ENCODE data around the gene RILPL2.
"Not testable (repeated sequence)": the region's sequence is repeated elsewhere in the genome, so short reads cannot be mapped to it uniquely, and the experiment has no call there.

Gene RILPL2

DNA sequence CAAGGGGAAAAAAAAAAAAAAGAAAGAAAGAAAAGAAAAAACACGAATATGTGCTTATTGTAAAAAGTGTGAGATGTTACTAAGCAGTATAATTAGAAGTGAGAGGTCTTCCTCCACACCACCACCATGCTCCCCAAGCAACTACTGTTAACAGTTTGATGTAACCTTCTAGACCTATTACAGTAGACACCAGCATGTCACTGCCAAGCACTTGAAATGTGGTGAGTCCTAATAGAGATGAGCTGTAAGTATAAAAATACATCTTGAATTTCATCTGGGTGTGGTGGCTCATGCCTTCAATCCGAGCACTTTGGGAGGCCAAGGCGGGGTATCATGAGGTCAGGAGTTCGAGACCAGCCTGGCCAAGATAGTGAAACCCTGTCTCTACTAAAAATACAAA is 13.4 kb upstream of the RILPL2 start:
- no peak for DNase-seq (ENCODE audit: low spot score)

DNA sequence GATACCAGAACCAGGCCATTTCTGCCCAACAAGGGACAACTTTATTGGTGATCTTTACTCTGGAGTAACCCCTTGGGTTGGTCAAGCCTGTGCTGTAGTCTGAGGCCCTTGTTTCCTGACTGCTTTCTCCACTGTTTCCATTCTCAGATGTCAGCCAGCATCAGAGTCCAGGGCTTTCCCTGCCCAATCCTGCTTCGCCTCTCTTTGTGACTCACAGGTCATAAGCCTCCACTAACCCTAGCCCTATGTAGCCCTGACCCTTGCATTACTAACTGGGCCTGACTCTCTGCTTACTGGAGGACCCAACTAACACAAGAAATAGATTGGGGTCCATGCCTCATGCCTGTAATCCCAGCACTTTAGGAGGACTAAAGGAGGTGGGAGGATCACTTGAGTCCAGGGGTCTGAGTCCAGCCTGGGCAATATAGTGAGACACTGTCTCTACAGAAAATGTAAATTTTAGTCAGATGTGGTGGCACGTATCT is 12.8 kb upstream of the RILPL2 start:
- DNase-seq (ENCODE audit: low spot score): no peak

DNA sequence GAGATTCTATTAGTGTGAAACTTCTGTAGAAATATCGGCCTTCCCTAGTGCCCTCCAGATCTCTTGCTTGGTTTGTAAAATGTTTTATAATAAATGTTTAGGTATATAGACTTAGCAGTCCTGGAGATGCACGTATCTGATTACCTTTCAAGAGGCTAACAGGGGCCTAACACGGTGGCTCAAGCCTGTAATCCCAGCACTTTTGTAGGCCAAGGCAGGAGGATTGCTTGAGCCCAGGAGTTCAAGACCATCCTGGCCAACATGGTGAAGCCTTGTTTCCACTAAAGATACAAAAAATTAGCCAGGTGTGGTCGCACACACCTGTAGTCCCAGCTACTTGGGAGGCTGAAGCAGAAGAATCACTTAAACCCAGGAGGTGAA is 9.8 kb upstream of the RILPL2 start:
- no peak for DNase-seq (ENCODE audit: low spot score)

DNA sequence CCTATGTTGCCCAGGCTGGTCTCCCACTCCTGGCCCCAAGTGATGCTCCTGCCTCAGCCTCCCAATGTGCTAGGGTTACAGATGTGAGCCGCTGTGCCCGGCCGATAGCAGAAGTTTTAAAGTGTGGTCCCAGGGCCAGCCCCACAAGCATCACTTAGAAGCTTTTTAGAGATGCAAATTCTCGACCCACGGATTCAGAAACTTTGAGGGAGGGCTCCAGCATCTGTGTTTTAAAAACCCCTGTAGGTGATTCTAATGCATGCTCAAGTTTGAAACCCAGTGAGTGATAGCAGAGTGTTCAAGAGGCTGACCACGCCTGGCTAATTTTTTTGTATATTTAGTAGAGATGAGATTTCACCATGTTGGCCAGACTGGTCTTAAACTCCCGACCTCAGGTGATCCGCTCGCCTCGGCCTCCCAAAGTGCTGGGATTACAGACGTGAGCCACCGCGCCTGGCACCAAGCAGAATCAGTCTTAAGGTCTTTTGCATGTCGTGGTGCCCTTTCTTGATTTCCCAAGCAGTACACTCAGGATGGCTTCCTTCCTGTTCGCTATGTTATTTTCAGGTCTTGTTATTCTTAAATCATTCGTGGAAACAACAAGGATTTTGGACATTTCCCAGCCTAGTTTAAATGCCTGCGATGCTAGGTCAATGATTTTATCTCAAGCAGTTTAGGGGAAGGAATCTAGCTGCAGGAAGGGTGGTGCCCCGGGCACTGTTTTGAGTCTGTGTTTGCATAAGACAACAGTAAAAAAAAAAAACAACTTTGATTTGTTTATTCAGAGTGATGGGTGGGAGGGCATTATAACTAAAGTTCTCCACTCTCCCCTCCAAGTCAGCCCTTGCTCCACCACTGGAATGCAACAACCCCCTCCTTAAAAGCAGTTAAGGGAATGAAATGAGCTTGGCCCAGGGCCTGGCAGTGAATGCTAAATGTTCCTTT is 9.2 kb upstream of the RILPL2 start:
- no peak for DNase-seq (ENCODE audit: low spot score)

DNA sequence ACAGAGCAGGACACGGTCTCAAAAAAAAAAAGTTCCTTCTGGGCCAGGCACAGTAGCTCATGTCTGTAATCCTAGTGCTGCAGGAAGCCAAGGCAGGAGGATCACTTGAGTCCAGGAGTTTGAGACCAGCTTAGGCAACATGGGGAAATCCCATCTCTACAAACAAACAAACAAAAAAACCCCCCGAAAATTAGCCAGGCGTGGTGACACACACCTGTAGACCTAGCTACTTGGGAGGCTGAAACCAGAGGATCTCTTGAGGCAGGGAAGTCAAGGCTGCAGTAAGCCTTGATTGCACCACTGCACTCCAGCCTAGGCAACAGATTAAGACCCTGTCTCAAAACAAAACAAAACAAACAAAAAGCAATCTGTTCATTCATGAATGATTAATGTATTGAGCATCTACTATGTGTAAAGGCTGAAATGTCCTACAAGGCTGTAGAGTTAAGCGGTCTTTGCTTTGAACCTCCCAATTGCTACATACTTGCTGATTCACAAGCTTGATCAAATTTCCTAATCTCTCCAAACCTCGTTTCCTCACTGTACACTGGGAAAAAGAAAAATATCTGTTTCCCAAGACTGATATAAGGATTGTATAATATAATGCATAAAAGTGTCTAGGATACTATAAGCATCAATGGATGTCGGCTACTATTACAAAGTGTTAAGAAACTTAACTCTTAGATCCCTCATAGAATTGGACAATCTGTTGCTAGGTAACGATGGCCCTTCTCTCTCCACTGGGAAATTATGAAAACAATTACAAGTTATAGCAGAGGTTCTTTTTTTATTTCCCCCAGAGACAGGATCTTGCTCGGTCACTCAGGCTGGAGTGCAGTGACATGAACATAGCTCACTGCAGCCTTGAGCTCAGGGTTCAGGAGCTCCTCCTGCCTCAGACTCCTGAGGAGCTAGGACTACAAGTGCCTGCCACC is 7.9 kb upstream of the RILPL2 start:
- no peak for DNase-seq (ENCODE audit: low spot score)

GRCh38 chr12:123442774-123443173 is 6.3 kb upstream of the RILPL2 start:
- no peak for DNase-seq (ENCODE audit: low spot score)

GRCh38 chr12:123441523-123442164 is 5.2 kb upstream of the RILPL2 start:
- DNase-seq (ENCODE audit: low spot score): no peak

- DNase-seq (ENCODE audit: low spot score): no peak
These were observed 858 bp downstream of the RILPL2 start for GRCh38 chr12:123435636-123436016.

DNA sequence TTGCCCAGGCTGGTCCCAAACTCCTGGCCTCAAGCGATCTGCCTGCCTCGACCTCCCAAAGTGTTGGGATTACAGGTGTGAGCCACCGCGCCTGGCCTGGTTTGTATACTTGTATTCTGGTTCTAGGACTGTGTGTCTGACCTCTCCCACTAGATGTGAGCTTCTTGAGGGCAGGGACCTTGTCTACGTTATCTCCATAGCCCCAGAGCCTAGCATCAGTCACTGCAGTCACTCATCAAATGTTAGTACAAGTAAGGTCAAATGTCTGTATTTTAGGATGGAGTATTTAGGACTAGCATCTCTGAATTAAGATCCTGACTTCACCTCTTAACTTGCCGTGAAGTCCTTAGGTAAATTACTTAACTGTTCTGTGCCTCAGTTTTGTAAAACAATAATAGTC is 2.9 kb downstream of the RILPL2 start:
- DNase-seq (ENCODE audit: low spot score): no peak

DNA sequence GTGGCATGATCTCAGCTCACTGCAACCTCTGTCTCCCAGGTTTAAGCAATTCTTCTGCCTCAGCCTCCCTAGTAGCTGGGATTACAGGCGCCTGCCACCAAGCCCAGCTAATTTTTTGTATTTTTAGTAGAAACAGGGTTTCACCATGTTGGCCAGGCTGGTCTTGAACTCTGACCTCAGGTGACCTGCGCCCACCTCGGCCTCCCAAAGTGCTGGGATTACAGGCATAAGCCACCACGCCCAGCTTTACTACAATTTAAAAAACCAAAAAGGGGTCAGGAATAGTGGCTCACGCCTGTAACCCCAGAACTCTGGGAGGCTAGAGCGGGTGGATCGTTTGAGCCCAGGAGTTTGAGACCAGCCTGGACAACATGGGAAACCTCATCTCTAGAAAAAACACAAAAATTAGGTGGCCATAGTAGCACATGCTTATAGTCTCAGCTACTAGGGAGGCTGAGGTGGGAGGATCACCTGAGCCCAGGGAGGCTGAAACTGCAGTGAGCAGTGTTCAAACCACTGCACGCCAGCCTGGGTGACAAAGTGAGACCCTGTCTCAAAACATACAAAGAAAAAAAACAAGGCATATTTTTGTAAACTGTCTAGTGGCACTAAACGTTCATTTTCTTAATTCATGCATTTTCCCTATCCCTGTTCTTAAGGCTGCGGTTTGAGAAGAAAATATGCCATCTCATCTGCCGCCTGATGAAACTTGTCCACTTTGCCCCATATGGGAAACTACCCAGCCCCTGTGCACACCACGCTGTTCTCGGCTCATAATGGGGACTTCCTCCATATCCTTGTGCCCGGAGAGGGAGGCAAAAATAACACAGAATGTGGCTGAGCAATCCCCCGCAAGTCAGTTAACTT is 4.3 kb downstream of the RILPL2 start:
- DNase-seq (ENCODE audit: low spot score): peak; percentile 44

- DNase-seq (ENCODE audit: low spot score): not testable (repeated sequence)
These were observed 7.4 kb downstream of the RILPL2 start for GRCh38 chr12:123429101-123429500.

DNA sequence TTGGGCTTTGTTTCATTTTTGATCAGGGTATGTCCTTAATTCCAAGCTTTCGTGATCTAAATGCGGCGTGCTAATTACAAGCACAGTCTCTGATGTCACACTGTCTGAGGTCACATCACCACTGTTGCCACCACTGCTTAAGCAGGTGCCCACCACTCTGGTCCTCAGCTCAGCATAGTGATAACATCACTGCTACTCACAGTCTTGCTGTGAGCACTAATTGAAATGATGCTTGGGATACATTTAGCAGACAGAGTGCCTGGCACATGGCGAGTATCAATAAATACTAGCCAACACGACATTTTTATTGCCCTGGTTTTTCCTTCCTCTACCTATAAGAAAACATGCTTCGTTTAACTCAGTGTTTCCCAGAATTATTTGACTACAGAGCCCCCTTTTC is 7.9 kb downstream of the RILPL2 start:
- no peak for DNase-seq (ENCODE audit: low spot score)

GRCh38 chr12:123427036-123427769 is 9.3 kb downstream of the RILPL2 start:
- DNase-seq (ENCODE audit: low spot score): peak; percentile 56

- DNase-seq (ENCODE audit: low spot score): no peak
These were observed 15.2 kb downstream of the RILPL2 start for GRCh38 chr12:123421314-123421713.

DNA sequence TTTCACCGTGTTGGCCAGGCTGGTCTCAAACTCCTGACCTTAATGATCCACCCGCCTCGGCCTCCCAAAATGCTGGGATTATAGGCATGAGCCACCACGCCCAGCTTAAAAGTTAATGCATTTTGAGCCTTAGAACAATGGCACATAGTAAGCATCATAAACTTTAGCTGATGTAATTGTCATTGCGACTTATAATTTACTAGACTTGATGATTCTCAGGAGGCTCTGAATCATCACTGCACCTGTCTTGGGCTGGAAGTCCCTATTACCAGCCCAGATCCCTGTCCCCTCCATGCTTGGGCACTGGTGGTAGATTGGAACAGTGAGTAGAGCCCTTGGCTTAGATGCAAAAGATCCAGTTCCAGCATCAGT is 26.5 kb downstream of the RILPL2 start:
- no peak for DNase-seq (ENCODE audit: low spot score)

GRCh38 chr12:123409284-123410040 is 27.0 kb downstream of the RILPL2 start:
- DNase-seq (ENCODE audit: low spot score): not testable (repeated sequence)

- not testable (repeated sequence) for DNase-seq (ENCODE audit: low spot score)
These were observed 27.9 kb downstream of the RILPL2 start for GRCh38 chr12:123408619-123409018.

GRCh38 chr12:123407934-123408333 is 28.6 kb downstream of the RILPL2 start:
- DNase-seq (ENCODE audit: low spot score): not testable (repeated sequence)

- not testable (repeated sequence) for DNase-seq (ENCODE audit: low spot score)
These were observed 29.2 kb downstream of the RILPL2 start for GRCh38 chr12:123407269-123407668.

- DNase-seq (ENCODE audit: low spot score): no peak
These were observed 31.9 kb downstream of the RILPL2 start for GRCh38 chr12:123404581-123404980.

Measured in CD4-positive, alpha-beta T cell treated with Interleukin-2 at 100 ng/mL for 4 hours (primary cell).